ENCODE measurements around the gene PHF21B.
"Not testable (repeated sequence)": the region's sequence is repeated elsewhere in the genome, so short reads cannot be mapped to it uniquely, and the experiment has no call there.

Gene PHF21B

GRCh38 chr22:44865193-44866057 lies 144.4 kb downstream of the PHF21B start:
- WGBS, 2 experiments: 91 to 93% methylated on average over 31 of the region's 31 CpGs
- Histone ChIP-seq H3K4me3 (ENCODE audit: insufficient read depth, low read depth, low read length) (no peak overlapping the region), H3K27me3 (ENCODE audit: control insufficient read depth, insufficient read depth, low read length, poor library complexity, severe bottlenecking) (no peaks in the 10 kb centered on the region), H3K4me1 (ENCODE audit: control insufficient read depth, insufficient read depth, low read length) (no peaks in the 10 kb centered on the region), H3K27ac (ENCODE audit: insufficient read depth, low read depth, low read length, poor library complexity, severe bottlenecking) (no peak overlapping the region), H3K36me3 (ENCODE audit: control insufficient read depth, insufficient read depth, low read length) (no peaks in the 10 kb centered on the region), H3K9me3 (ENCODE audit: control insufficient read depth, low read length) (no peaks in the 10 kb centered on the region)

GRCh38 chr22:44862981-44863860 lies 146.6 kb downstream of the PHF21B start:
- Histone ChIP-seq H3K27ac (ENCODE audit: insufficient read depth, low read depth, low read length, poor library complexity, severe bottlenecking) (no peak overlapping the region), H3K9me3 (ENCODE audit: control insufficient read depth, low read length) (no peaks in the 10 kb centered on the region), H3K36me3 (ENCODE audit: control insufficient read depth, insufficient read depth, low read length) (no peaks in the 10 kb centered on the region), H3K4me3 (ENCODE audit: insufficient read depth, low read depth, low read length) (no peak overlapping the region), H3K4me1 (ENCODE audit: control insufficient read depth, insufficient read depth, low read length) (no peaks in the 10 kb centered on the region), H3K27me3 (ENCODE audit: control insufficient read depth, insufficient read depth, low read length, poor library complexity, severe bottlenecking) (no peaks in the 10 kb centered on the region)
- WGBS, 2 experiments: 89 to 92% methylated on average over 19 of the region's 19 CpGs

GRCh38 chr22:44862281-44862680 lies 147.5 kb downstream of the PHF21B start:
- Histone ChIP-seq H3K4me1 (ENCODE audit: control insufficient read depth, insufficient read depth, low read length) (no peaks in the 10 kb centered on the region), H3K4me3 (ENCODE audit: insufficient read depth, low read depth, low read length) (no peak overlapping the region), H3K9me3 (ENCODE audit: control insufficient read depth, low read length) (no peaks in the 10 kb centered on the region), H3K27ac (ENCODE audit: insufficient read depth, low read depth, low read length, poor library complexity, severe bottlenecking) (no peak overlapping the region), H3K27me3 (ENCODE audit: control insufficient read depth, insufficient read depth, low read length, poor library complexity, severe bottlenecking) (no peaks in the 10 kb centered on the region), H3K36me3 (ENCODE audit: control insufficient read depth, insufficient read depth, low read length) (no peaks in the 10 kb centered on the region)
- 96 to 97% methylated on average over 11 of the region's 11 CpGs for WGBS, 2 experiments

- Histone ChIP-seq H3K36me3 (ENCODE audit: control insufficient read depth, insufficient read depth, low read length) (no peaks in the 10 kb centered on the region), H3K9me3 (ENCODE audit: control insufficient read depth, low read length) (no peaks in the 10 kb centered on the region), H3K27ac (ENCODE audit: insufficient read depth, low read depth, low read length, poor library complexity, severe bottlenecking) (no peak overlapping the region), H3K4me3 (ENCODE audit: insufficient read depth, low read depth, low read length) (no peak overlapping the region), H3K4me1 (ENCODE audit: control insufficient read depth, insufficient read depth, low read length) (no peaks in the 10 kb centered on the region), H3K27me3 (ENCODE audit: control insufficient read depth, insufficient read depth, low read length, poor library complexity, severe bottlenecking) (no peaks in the 10 kb centered on the region)
- 92 to 95% methylated on average over 7 of the region's 7 CpGs for WGBS, 2 experiments
Measured at GRCh38 chr22:44861245-44861644, 148.6 kb downstream of the PHF21B start.

GRCh38 chr22:44860311-44860710 lies 149.5 kb downstream of the PHF21B start:
- Histone ChIP-seq H3K9me3 (ENCODE audit: control insufficient read depth, low read length) (no peaks in the 10 kb centered on the region), H3K4me3 (ENCODE audit: insufficient read depth, low read depth, low read length) (no peak overlapping the region), H3K27me3 (ENCODE audit: control insufficient read depth, insufficient read depth, low read length, poor library complexity, severe bottlenecking) (no peaks in the 10 kb centered on the region), H3K27ac (ENCODE audit: insufficient read depth, low read depth, low read length, poor library complexity, severe bottlenecking) (no peak overlapping the region), H3K36me3 (ENCODE audit: control insufficient read depth, insufficient read depth, low read length) (no peaks in the 10 kb centered on the region), H3K4me1 (ENCODE audit: control insufficient read depth, insufficient read depth, low read length) (no peaks in the 10 kb centered on the region)
- WGBS, 2 experiments: 87 to 92% methylated on average over 6 of the region's 6 CpGs

- WGBS, 2 experiments: 93 to 95% methylated on average over 13 of the region's 13 CpGs
- Histone ChIP-seq H3K4me3 (ENCODE audit: insufficient read depth, low read depth, low read length) (no peak overlapping the region), H3K36me3 (ENCODE audit: control insufficient read depth, insufficient read depth, low read length) (no peaks in the 10 kb centered on the region), H3K27ac (ENCODE audit: insufficient read depth, low read depth, low read length, poor library complexity, severe bottlenecking) (no peak overlapping the region), H3K27me3 (ENCODE audit: control insufficient read depth, insufficient read depth, low read length, poor library complexity, severe bottlenecking) (no peaks in the 10 kb centered on the region), H3K9me3 (ENCODE audit: control insufficient read depth, low read length) (no peaks in the 10 kb centered on the region), H3K4me1 (ENCODE audit: control insufficient read depth, insufficient read depth, low read length) (no peaks in the 10 kb centered on the region)
Measured at GRCh38 chr22:44859641-44860040, 150.2 kb downstream of the PHF21B start.

GRCh38 chr22:44858819-44859218 lies 151.0 kb downstream of the PHF21B start:
- not testable (repeated sequence) for H3K27ac ChIP-seq (ENCODE audit: insufficient read depth, low read depth, low read length, poor library complexity, severe bottlenecking); H3K4me3 ChIP-seq (ENCODE audit: insufficient read depth, low read depth, low read length); H3K36me3 ChIP-seq (ENCODE audit: control insufficient read depth, insufficient read depth, low read length); H3K9me3 ChIP-seq (ENCODE audit: control insufficient read depth, low read length); H3K27me3 ChIP-seq (ENCODE audit: control insufficient read depth, insufficient read depth, low read length, poor library complexity, severe bottlenecking); H3K4me1 ChIP-seq (ENCODE audit: control insufficient read depth, insufficient read depth, low read length)
- 94 to 95% methylated on average over 7 of the region's 7 CpGs for WGBS, 2 experiments

GRCh38 chr22:44855855-44856254 lies 153.9 kb downstream of the PHF21B start:
- H3K27me3 ChIP-seq (ENCODE audit: control insufficient read depth, insufficient read depth, low read length, poor library complexity, severe bottlenecking): no peaks in the 10 kb centered on the region
- no peak overlapping the region for H3K27ac ChIP-seq (ENCODE audit: insufficient read depth, low read depth, low read length, poor library complexity, severe bottlenecking)
- WGBS, 2 experiments: 91 to 93% methylated on average over 5 of the region's 5 CpGs
- no peaks in the 10 kb centered on the region for H3K36me3 ChIP-seq (ENCODE audit: control insufficient read depth, insufficient read depth, low read length)
- H3K4me1 ChIP-seq (ENCODE audit: control insufficient read depth, insufficient read depth, low read length): no peaks in the 10 kb centered on the region
- no peak overlapping the region for H3K4me3 ChIP-seq (ENCODE audit: insufficient read depth, low read depth, low read length)
- H3K9me3 ChIP-seq (ENCODE audit: control insufficient read depth, low read length): no peaks in the 10 kb centered on the region

- not testable (repeated sequence) for H3K27ac ChIP-seq (ENCODE audit: insufficient read depth, low read depth, low read length, poor library complexity, severe bottlenecking); H3K4me1 ChIP-seq (ENCODE audit: control insufficient read depth, insufficient read depth, low read length); H3K4me3 ChIP-seq (ENCODE audit: insufficient read depth, low read depth, low read length); H3K9me3 ChIP-seq (ENCODE audit: control insufficient read depth, low read length); H3K27me3 ChIP-seq (ENCODE audit: control insufficient read depth, insufficient read depth, low read length, poor library complexity, severe bottlenecking); H3K36me3 ChIP-seq (ENCODE audit: control insufficient read depth, insufficient read depth, low read length)
- 92 to 95% methylated on average over 8 of the region's 8 CpGs for WGBS, 2 experiments
Measured at GRCh38 chr22:44854641-44855040, 155.2 kb downstream of the PHF21B start.

GRCh38 chr22:44850946-44851345 lies 158.9 kb downstream of the PHF21B start:
- 91 to 95% methylated on average over 6 of the region's 6 CpGs for WGBS, 2 experiments

More at GRCh38 chr22:44850946-44851345, 158.9 kb downstream of the PHF21B start:
- Histone ChIP-seq H3K36me3 (ENCODE audit: control insufficient read depth, insufficient read depth, low read length) (no peaks in the 10 kb centered on the region), H3K27ac (ENCODE audit: insufficient read depth, low read depth, low read length, poor library complexity, severe bottlenecking) (no peak overlapping the region), H3K4me1 (ENCODE audit: control insufficient read depth, insufficient read depth, low read length) (peaks cover 8% of the 10 kb centered on the region), H3K27me3 (ENCODE audit: control insufficient read depth, insufficient read depth, low read length, poor library complexity, severe bottlenecking) (no peaks in the 10 kb centered on the region), H3K9me3 (ENCODE audit: control insufficient read depth, low read length) (no peaks in the 10 kb centered on the region), H3K4me3 (ENCODE audit: insufficient read depth, low read depth, low read length) (no peak overlapping the region)

All from ectodermal cell (in vitro differentiated cells).